HG03139 (cell line): ENCODE measurements around the gene CYB5R2.
A peak's percentile ranks its signal among the peaks of the same experiment; 100 is the strongest.
"Not testable (repeated sequence)": the region's sequence is repeated elsewhere in the genome, so short reads cannot be mapped to it uniquely, and the experiment has no call there.

Experiments
- ATAC-seq: cut with Tn5 transposase; IDR thresholded peaks from one replicate; pipeline ENCODE4 v1.9.1; 2021; ENCODE audit not compliant: unreplicated experiment

Gene CYB5R2

GRCh38 chr11:7670641-7671040 lies 2.7 kb downstream of the CYB5R2 start:
- no peak for ATAC-seq

DNA sequence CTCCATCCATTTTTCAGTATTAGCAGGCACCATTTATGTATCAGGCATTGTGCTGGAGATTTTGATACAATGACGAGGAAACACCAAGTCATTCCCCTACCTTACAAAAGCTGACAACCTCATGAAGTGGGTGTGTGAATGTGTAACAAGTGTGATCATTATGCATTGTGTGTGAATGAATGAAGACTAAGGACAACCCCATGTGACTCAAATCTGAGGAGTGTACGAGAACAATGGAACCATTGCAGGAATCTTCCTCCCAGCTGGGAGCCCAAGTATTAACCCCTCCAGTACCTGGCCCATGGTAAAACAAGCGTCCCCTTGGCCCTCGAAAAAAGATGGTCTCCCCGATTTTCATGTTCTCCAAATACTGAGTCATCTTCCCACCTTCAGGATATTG lies 4.4 kb downstream of the CYB5R2 start:
- no peak for ATAC-seq

GRCh38 chr11:7668464-7668863 lies 4.8 kb downstream of the CYB5R2 start:
- no peak for ATAC-seq

- ATAC-seq: no peak
Measured at GRCh38 chr11:7667460-7667859, 5.8 kb downstream of the CYB5R2 start.

DNA sequence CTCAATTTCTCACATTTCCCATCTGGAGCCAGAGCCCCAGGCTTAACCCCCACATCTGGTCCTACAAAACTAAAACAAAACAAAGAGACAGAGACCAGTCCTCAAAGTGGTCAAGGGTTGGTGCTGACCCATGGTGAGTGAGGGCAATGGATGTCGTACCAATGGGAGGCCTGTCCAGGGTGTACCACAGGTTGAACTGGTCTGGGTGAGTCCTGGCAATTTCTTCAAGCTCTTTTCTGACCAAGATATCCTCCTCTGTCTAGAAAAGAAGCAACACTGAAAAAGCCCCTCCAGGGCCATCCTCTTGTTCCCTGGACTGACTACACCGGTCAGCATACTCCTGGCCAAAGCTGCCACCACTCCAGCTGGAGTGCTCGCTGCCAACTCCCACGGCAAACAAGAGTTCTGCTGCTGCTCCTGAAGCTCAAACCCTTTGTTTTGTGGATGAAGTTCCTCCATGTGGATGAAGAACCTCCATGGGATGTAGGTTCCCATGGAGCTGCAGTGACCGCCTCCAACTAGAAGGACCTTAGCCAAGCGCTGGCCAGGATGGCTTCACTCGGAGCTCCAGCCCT lies 6.9 kb downstream of the CYB5R2 start:
- ATAC-seq: no peak

DNA sequence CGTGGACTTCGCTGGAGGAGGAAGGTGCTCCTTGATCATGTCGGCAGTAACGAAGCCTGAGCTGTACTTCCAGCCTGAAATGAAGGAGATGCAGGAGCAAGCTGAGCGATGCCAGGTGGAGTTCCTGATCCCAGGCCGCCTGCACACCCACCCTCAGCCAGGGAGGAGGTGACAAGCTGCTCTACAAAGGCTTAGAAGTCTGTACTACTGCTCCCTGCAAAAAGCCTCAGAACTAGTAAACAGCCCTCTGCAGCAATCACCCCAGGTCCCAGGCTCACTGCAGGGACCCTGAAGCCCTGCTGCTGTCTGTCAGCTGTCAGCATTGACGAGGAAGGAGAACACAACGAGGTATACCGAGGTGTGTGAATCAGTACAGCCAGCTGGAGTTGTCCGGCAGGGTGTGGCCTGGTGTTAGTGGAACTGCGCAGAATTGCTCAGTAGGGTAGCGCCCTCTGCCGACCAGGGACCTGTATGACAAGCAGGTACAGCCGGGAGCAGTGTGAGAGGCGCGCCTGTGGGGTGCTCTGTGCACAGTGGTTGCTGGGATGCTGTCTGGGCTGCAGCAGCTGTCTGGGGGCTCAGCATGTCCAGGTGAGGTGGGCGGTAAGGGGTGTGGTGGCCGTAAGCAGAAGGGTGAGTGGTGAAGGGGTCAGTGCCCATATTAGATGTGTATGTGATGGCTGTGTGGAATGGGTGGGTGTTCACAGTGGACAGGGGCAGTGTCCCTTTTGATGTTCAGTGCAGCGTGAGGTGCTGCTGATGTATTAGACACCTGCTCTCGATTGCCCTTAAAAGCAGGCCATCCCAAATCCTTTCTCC lies 7.6 kb downstream of the CYB5R2 start:
- ATAC-seq: peak; percentile 99

- no peak for ATAC-seq
Measured at GRCh38 chr11:7664867-7665266, 8.4 kb downstream of the CYB5R2 start.

GRCh38 chr11:7663531-7663930 lies 9.8 kb downstream of the CYB5R2 start:
- ATAC-seq: not testable (repeated sequence)

GRCh38 chr11:7657306-7658025 lies 15.8 kb downstream of the CYB5R2 start:
- ATAC-seq: no peak

DNA sequence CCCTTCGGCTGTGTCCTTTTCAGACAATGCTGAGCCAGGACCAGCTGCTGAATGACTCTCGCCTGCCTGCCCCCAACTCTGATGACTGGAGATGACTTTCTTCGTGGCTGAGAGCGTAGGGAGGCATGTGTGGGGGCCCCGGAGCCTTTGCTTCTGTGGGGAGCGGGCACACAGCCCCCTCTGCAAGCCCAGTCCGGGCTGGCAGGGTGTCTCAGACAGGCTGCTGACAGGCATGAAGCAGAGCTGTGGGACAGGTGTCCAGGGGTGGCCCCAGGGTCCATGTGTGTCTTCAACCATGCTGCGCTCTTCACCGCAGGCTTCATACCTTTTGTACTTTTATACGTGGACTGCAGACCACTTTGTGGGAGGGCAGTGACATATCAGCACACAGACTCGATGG lies 16.6 kb downstream of the CYB5R2 start:
- ATAC-seq: no peak

GRCh38 chr11:7655253-7656217 lies 17.8 kb downstream of the CYB5R2 start:
- no peak for ATAC-seq

DNA sequence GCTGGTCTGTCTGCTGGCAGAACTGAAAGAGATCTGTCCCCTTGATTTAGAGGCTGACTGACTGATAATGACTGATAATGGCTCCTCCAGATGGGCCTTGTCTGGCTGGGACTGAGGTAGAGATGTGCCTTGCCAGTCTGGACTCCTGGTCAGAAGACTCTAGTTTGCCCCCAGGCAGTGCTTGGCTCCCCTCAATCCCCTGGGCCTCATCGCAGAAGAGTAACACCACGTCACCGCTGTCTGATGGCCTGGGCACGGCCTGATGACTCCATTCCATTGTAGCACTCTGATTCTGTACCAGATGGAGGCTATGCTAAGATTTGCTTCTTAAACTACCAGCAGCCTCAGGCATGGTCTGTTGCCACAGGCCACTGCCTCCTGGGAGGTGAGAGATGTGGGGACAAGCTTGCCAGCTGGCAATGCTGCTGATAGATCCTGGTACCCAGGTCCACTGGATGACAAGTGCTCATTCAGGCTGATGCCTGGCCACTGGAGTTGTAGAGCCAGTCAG lies 19.1 kb downstream of the CYB5R2 start:
- no peak for ATAC-seq

- ATAC-seq: no peak
Measured at GRCh38 chr11:7651700-7652099, 21.6 kb downstream of the CYB5R2 start.

DNA sequence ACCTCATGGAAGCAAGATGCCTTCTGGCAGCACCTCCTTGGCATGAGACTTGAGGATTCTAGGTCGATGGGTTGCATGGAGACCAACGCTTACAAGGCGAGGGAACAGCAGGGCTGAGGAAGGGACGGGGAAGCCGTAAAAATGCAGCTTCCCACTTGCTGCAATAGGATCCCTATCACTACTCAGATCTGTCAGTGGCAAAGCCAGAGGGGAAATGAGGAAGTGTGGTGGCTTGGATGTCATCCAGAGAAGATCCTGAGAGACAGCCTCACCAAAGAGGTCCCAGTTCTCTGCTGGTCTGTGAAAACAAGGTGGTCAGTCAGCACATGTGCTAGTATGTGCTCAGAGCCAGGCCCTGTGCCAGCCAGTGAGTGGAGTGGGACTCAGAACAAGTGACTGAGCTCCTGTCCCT lies 22.2 kb downstream of the CYB5R2 start:
- ATAC-seq: no peak

DNA sequence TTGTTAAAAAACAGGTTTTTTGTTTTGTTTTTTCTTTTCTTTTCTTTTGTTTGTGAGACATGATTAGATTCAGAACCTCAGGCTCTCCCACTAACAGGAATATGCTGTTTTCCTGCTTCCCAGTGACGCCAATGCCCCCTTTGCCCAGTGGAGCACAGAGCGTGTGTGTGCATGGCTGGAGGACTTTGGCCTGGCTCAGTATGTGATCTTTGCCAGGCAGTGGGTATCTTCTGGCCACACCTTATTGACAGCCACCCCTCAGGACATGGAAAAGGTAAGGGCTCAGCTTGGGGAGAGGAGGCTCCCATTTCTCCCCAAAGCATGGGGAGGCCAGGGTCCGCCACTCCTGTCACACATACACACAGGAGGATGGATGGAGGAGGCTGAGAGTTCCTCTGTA lies 25.0 kb downstream of the CYB5R2 start:
- ATAC-seq: no peak

- ATAC-seq: no peak
Measured at GRCh38 chr11:7646866-7647265, 26.4 kb downstream of the CYB5R2 start.

GRCh38 chr11:7645206-7645605 lies 28.1 kb downstream of the CYB5R2 start:
- ATAC-seq: no peak

GRCh38 chr11:7643314-7643713 lies 30.0 kb downstream of the CYB5R2 start:
- ATAC-seq: no peak

- no peak for ATAC-seq
Measured at GRCh38 chr11:7642747-7643146, 30.6 kb downstream of the CYB5R2 start.

DNA sequence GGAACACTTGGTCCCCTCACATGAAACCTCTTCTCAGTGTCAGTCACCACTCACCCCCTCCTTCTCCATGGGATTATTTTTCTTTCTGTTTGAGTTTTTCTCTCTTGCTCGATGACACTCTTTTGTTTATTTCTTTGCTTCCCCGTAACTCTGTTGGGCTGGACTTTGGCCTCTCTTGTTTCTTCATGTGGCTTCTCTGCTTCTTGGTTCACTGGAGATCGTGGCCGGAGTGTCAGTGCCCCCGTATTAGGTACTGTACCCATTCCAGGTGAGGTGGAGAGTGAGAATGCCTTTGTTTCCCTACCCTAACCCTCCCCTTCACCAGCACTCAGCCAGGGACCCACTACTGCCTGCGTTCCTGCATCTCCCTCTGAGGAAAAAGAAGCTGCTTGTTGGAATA lies 32.5 kb downstream of the CYB5R2 start:
- ATAC-seq: no peak

DNA sequence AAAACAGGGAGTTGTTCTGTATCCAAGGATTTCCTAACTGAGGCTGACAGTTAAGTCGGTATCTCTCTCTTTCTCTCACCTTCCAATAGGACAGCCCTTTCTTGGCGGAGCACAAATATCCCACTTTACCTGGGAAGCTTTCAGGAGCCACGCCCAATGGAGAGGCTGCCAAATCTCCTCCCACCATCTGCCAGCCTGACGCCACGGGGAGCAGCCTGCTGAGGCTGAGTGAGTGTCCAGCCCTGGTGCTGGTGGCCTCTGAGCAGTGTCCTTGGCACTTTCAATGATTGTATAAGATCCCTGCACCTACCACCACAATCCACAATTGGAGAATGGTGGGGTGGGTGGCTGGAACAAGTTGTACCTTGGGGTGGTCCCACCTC lies 33.7 kb downstream of the CYB5R2 start:
- ATAC-seq: no peak
